Vagina (tissue), 2 donors: ENCODE results near the gene SCN10A. TPM values are rescaled to one million over a fixed set of nuclear protein-coding genes. Genes with fewer than 3 reads are reported as not detected.

Experiments
- DNase-seq, 2 donors: peaks; one replicate each; pipeline ENCODE4 v3.0.0-alpha.2; 2017; ENCODE audit errors: extremely low spot score in 2 of 2
- H3K27ac ChIP-seq: fragments of 200-600 bp; sonication (generic); one replicate; pipeline ENCODE4 v1.5.1; 2019
- H3K27me3 ChIP-seq: fragments of 200-600 bp; sonication (generic); one replicate; pipeline ENCODE4 v1.5.1; 2019
- H3K36me3 ChIP-seq, 2 donors: fragments of 200-600 bp; sonication (generic); one replicate each; pipeline ENCODE4 v1.5.1; 2017 to 2019
- H3K4me1 ChIP-seq: fragments of 200-600 bp; sonication (generic); one replicate; pipeline ENCODE4 v1.5.1; 2019
- H3K4me3 ChIP-seq, 2 donors: fragments of 200-600 bp; sonication (generic); 1 replicate in 1 of 2; 2 replicates in 1 of 2; pipeline ENCODE4 v1.5.1; 2016 to 2019
- H3K9me3 ChIP-seq: fragments of 200-600 bp; sonication (generic); one replicate; pipeline ENCODE4 v1.5.1; 2019
- CTCF ChIP-seq, 3 experiments: fragments of 450-650 bp in 2 of 3; fragments of 200-600 bp in 1 of 3; sonication (generic) in 1 of 3; IDR thresholded peaks; one replicate each; pipeline ENCODE4 v1.5.1; 2017 to 2019; ENCODE audit warnings: antibody characterized with exemption in 3 of 3, mild to moderate bottlenecking in 2 of 3, moderate library complexity in 2 of 3
- POLR2A ChIP-seq, 2 donors: fragments of 450-650 bp; IDR thresholded peaks; one replicate each; pipeline ENCODE4 v1.6.1; 2017; ENCODE audit warnings: antibody characterized with exemption in 2 of 2, mild to moderate bottlenecking in 2 of 2, moderate library complexity in 2 of 2
- POLR2AphosphoS5 ChIP-seq, 2 donors: sonication (generic); formaldehyde crosslinking; IDR thresholded peaks; one replicate each; pipeline ENCODE4 v1.9.0; 2017; ENCODE audit warnings: antibody characterized with exemption in 2 of 2, mild to moderate bottlenecking in 2 of 2, low read depth in 1 of 2; ENCODE audit not compliant: insufficient read depth in 1 of 2
- intact Hi-C: fragments of 100-400 bp; cut with DNase I; formaldehyde crosslinking; loops from one replicate; pipeline ENCODE4 v1.15.1; 2023
- total RNA-seq: library from RNA; depleted of rRNA; stranded (reverse); fragments of >200 nt; gene quantifications from one replicate; pipeline ENCODE4 v1.2.3, GENCODE V29; 2016

SCN10A gene
- total RNA-seq, 1 donor from 2014 or later, result not detected

- no peaks in the 10 kb centered on the region for H3K36me3 ChIP-seq
- intact Hi-C loops, result no loop called here
- no peaks in the 10 kb centered on the region for H3K27me3 ChIP-seq
- TF ChIP-seq CTCF (IDR thresholded peaks at IDR 0.05), result no peak
- no peak for TF ChIP-seq POLR2AphosphoS5 (IDR thresholded peaks at IDR 0.05; ENCODE audit: insufficient read depth in 1 of 2, low read depth in 1 of 2)
- no peak for TF ChIP-seq POLR2A (IDR thresholded peaks at IDR 0.05)
- no peak overlapping the region for H3K27ac ChIP-seq
- no peaks in the 10 kb centered on the region for H3K4me1 ChIP-seq
- DNase-seq, result peak in 1 of 2 donors; percentile 64
- H3K9me3 ChIP-seq, result no peaks in the 10 kb centered on the region
- H3K4me3 ChIP-seq, result no peak overlapping the region
Measured at GRCh38 chr3:38823722-38824121, 7.7 kb upstream of the SCN10A start.

GRCh38 chr3:38823186-38823585 is 7.2 kb upstream of the SCN10A start:
- peak in 1 of 2 donors; percentile 18 for DNase-seq
- no peaks in the 10 kb centered on the region for H3K36me3 ChIP-seq
- TF ChIP-seq POLR2A (IDR thresholded peaks at IDR 0.05), result no peak
- TF ChIP-seq CTCF (IDR thresholded peaks at IDR 0.05), result no peak
- no peaks in the 10 kb centered on the region for H3K4me1 ChIP-seq
- H3K27ac ChIP-seq, result no peak overlapping the region
- intact Hi-C loops, result no loop called here
- H3K27me3 ChIP-seq, result no peaks in the 10 kb centered on the region
- no peaks in the 10 kb centered on the region for H3K9me3 ChIP-seq
- no peak overlapping the region for H3K4me3 ChIP-seq

GRCh38 chr3:38811822-38812221 is 4.2 kb downstream of the SCN10A start:
- no peak for TF ChIP-seq CTCF (IDR thresholded peaks at IDR 0.05)
- no peak for TF ChIP-seq POLR2A (IDR thresholded peaks at IDR 0.05)
- TF ChIP-seq POLR2AphosphoS5 (IDR thresholded peaks at IDR 0.05; ENCODE audit: insufficient read depth in 1 of 2, low read depth in 1 of 2), result no peak
- intact Hi-C loops, result no loop called here
- H3K27ac ChIP-seq, result no peak overlapping the region
- H3K36me3 ChIP-seq, result no peaks in the 10 kb centered on the region
- H3K4me3 ChIP-seq, result no peak overlapping the region
- no peaks in the 10 kb centered on the region for H3K4me1 ChIP-seq
- no peaks in the 10 kb centered on the region for H3K9me3 ChIP-seq
- H3K27me3 ChIP-seq, result no peaks in the 10 kb centered on the region
- DNase-seq, result no peak

DNA sequence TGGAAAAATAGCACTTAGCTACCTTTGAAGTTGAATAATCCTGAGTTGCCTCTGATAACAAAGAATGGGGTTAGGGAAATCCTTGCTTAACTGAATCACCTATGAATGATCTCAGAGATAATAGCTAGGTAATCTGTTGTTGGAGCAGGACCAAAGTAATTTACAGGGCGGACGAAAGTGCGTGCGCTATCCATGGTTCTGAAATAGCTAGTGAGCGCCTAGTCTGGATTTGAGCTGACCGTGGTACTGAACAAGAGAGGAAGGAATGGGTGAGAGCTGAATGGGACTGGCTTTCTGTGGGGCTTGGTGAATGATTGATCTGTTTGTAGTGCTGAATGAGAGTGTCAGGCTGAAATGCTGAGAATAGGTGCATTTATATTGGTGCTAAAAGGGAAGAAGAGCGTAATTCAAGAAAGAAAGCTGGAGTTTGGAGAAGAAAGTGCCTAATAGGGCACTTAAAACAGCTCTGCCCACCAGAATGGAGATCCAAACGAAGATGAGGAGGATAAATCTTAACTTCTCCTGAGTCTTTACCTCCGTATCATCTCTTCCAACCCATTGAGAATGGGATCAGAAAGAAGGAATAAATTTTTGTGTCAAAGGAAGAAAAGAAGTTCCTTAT is 10.1 kb downstream of the SCN10A start:
- Histone ChIP-seq H3K36me3 (no peaks in the 10 kb centered on the region), H3K4me3 (no peak overlapping the region), H3K27me3 (no peaks in the 10 kb centered on the region), H3K9me3 (no peaks in the 10 kb centered on the region), H3K4me1 (no peaks in the 10 kb centered on the region), H3K27ac (no peak overlapping the region)
- TF ChIP-seq POLR2A (IDR thresholded peaks at IDR 0.05) (no peak), POLR2AphosphoS5 (IDR thresholded peaks at IDR 0.05; ENCODE audit: insufficient read depth in 1 of 2, low read depth in 1 of 2) (no peak), CTCF (IDR thresholded peaks at IDR 0.05) (no peak)
- intact Hi-C loops, result no loop called here
- no peak for DNase-seq

- H3K9me3 ChIP-seq, result no peaks in the 10 kb centered on the region
- intact Hi-C loops, result no loop called here
Measured at GRCh38 chr3:38805004-38805403, 11.0 kb downstream of the SCN10A start.

More at GRCh38 chr3:38805004-38805403, 11.0 kb downstream of the SCN10A start:
- H3K4me3 ChIP-seq, result no peak overlapping the region
- DNase-seq, result no peak
- H3K27ac ChIP-seq, result no peak overlapping the region
- no peaks in the 10 kb centered on the region for H3K4me1 ChIP-seq
- no peaks in the 10 kb centered on the region for H3K27me3 ChIP-seq
- H3K36me3 ChIP-seq, result no peaks in the 10 kb centered on the region
- TF ChIP-seq POLR2A (IDR thresholded peaks at IDR 0.05) (no peak), POLR2AphosphoS5 (IDR thresholded peaks at IDR 0.05; ENCODE audit: insufficient read depth in 1 of 2, low read depth in 1 of 2) (no peak), CTCF (IDR thresholded peaks at IDR 0.05) (no peak)
